ENCODE measurements around the gene ELAVL1. TPM values are rescaled to one million over a fixed set of nuclear protein-coding genes. Genes with fewer than 3 reads are reported as not detected.

Gene ELAVL1
- total and polyA plus RNA-seq, 2 of the 13 experiments (the other 11 are each of a cell fraction or from before 2014, with no cell fraction given): 27.9 to 38.4 TPM

GRCh38 chr19:8022275-8022674 lies 16.8 kb upstream of the ELAVL1 start (continued):
- TF ChIP-seq ZFP37 (CRISPR knock-in tag; IDR thresholded peaks at IDR 0.05; ENCODE audit: borderline replicate concordance) (no peak), ZNF780A (CRISPR knock-in tag; IDR thresholded peaks at IDR 0.05) (no peak), DRAP1 (CRISPR knock-in tag; IDR thresholded peaks at IDR 0.05) (no peak), SRY (CRISPR knock-in tag; IDR thresholded peaks at IDR 0.05) (no peak), ZNF513 (CRISPR knock-in tag; conservative IDR thresholded peaks at IDR 0.05) (no peak), PRDM4 (CRISPR knock-in tag; IDR thresholded peaks at IDR 0.05; ENCODE audit: borderline replicate concordance) (no peak), MLXIP (CRISPR knock-in tag; IDR thresholded peaks at IDR 0.05; ENCODE audit: borderline replicate concordance) (no peak), PLRG1 (conservative IDR thresholded peaks at IDR 0.05) (no peak), PAXIP1 (CRISPR knock-in tag; conservative IDR thresholded peaks at IDR 0.05) (0 out of 2 replicates have a peak, but pooled peaks have one; percentile 13), FOXA1 (IDR thresholded peaks at IDR 0.05) (no peak), FOXA1 (CRISPR knock-in tag; IDR thresholded peaks at IDR 0.05) (peak; percentile 49; the same call in 1 of the 2 replicates), SMAD3 (CRISPR knock-in tag; IDR thresholded peaks at IDR 0.05) (no peak), GLMP (CRISPR knock-in tag; IDR thresholded peaks at IDR 0.05; ENCODE audit: borderline replicate concordance) (no peak), SPEN (CRISPR knock-in tag; IDR thresholded peaks at IDR 0.05; ENCODE audit: low read depth) (no peak), GATAD2A (CRISPR knock-in tag; IDR thresholded peaks at IDR 0.05) (peak; percentile 49; the same call in 1 of the 2 replicates), PHF8 (CRISPR knock-in tag; IDR thresholded peaks at IDR 0.05) (no peak)
